Activated naive CD4-positive, alpha-beta T cell treated with anti-CD3 and anti-CD28 coated beads for 36 hours (primary cell): ENCODE measurements around the gene DNAAF3. TPM values are rescaled to one million over a fixed set of nuclear protein-coding genes. Genes with fewer than 3 reads are reported as not detected.

Source experiments
- CTCF ChIA-PET: fragments of 350-600 bp; sonication (Branson Sonifier 250); formaldehyde crosslinking; loops from one replicate; lab custom pipeline; 2021; ENCODE audit warnings: antibody characterized with exemption; lab: Charles Lee
- DNase-seq: peaks from one replicate; pipeline ENCODE4 v3.0.0-alpha.2; 2020
- H3K27ac Mint-ChIP-seq: one replicate; pipeline ENCODE4 v1.8.0; 2021; ENCODE audit warnings: mild to moderate bottlenecking, mixed read lengths
- H3K27me3 Mint-ChIP-seq: one replicate; pipeline ENCODE4 v1.8.0; 2021; ENCODE audit warnings: low read depth, mixed read lengths
- H3K36me3 Mint-ChIP-seq: one replicate; pipeline ENCODE4 v1.8.0; 2021; ENCODE audit warnings: low read depth, mixed read lengths
- H3K4me1 Mint-ChIP-seq: one replicate; pipeline ENCODE4 v1.8.0; 2021; ENCODE audit warnings: low read depth, mixed read lengths
- H3K4me3 Mint-ChIP-seq: one replicate; pipeline ENCODE4 v1.8.0; 2021; ENCODE audit warnings: mild to moderate bottlenecking, moderate library complexity, mixed read lengths
- H3K9me3 Mint-ChIP-seq: one replicate; pipeline ENCODE4 v1.8.0; 2021; ENCODE audit warnings: mixed read lengths
- intact Hi-C: fragments of 100-400 bp; cut with micrococcal nuclease; formaldehyde crosslinking; loops from one replicate; pipeline ENCODE4 v1.15.1; 2023
- total RNA-seq, 2 experiments: library from RNA; stranded (reverse); gene quantifications; one replicate each; pipeline ENCODE4 v1.2.3, GENCODE V29; 2021

DNAAF3 gene
- total RNA-seq, 2 experiments from 2014 or later = not detected

DNA sequence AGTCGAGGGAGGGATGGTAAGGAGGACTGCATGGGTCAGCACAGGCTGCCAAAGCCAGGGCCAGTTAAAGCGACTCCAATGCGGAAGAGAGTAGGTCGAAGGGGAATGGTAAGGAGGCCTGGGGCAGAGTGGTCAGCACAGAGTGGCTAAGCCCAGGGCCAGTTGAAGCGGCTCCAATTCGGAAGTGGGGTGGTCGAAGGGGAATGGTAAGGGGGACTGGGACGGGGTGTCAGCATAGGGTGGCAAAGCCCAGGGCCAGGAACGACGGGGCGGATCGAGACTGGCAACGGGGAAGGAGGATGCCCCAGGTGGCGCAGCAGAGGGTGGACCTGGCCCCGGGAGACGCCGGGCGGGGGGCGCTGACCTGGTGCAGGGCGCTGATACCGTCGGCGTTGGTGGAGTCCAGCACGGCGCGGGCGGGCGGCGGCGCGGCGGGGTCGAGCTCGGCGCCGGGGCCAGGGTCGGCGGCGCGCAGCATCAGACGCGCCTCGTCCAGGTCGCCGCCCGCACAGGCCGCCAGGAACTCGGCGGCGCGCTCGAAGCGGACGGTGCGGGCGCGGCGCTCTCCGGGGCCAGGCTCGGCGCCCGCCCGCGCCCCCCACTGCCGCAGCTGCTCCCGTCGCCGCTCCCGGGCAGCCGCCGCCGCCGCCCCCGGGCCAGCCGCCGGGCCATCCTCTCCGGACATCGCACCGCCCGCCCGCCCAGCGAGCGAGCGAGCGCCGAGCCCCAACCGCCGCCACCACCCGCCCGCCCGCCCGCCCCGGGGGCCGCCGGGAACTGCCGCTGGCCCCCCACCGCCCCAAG is 49.4 kb downstream of the DNAAF3 start, which contains the start of gene PPP1R12C:
Gene PPP1R12C (minus strand): TSS at position 779 of the 804 bp plus-strand sequence. CDS start 94 bp downstream, at position 685.
- Mint-ChIP-seq H3K27me3 (peaks cover 2% of the 10 kb centered on the region), H3K4me1 (peaks cover 23% of the 10 kb centered on the region), H3K9me3 (no peaks in the 10 kb centered on the region), H3K36me3 (no peaks in the 10 kb centered on the region), H3K4me3 (peak within 1 kb of the TSS; percentile 98), H3K27ac (peak within 1 kb of the TSS; percentile 90)
- CTCF ChIA-PET = no interaction called here
- peak; percentile 22 for DNase-seq
- intact Hi-C loops = loop anchor here (1.0 to 5.0 kb wide), 11 partner anchors 36 to 652 kb away; partner anchors contain the start of genes HSPBP1, KMT5C, PPP6R1 and RDH13

DNA sequence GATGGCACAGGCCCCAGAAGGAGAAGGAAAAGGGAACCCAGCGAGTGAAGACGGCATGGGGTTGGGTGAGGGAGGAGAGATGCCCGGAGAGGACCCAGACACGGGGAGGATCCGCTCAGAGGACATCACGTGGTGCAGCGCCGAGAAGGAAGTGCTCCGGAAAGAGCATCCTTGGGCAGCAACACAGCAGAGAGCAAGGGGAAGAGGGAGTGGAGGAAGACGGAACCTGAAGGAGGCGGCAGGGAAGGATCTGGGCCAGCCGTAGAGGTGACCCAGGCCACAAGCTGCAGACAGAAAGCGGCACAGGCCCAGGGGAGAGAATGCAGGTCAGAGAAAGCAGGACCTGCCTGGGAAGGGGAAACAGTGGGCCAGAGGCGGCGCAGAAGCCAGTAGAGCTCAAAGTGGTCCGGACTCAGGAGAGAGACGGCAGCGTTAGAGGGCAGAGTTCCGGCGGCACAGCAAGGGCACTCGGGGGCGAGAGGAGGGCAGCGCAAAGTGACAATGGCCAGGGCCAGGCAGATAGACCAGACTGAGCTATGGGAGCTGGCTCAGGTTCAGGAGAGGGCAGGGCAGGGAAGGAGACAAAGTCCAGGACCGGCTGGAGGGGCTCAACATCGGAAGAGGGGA is 50.1 kb downstream of the DNAAF3 start:
- intact Hi-C loops = loop anchor here (1.0 to 5.0 kb wide), 7 partner anchors 36 to 652 kb away; partner anchors contain the start of genes HSPBP1, RDH13 and ZNF865
- H3K9me3 Mint-ChIP-seq = no peaks in the 10 kb centered on the region
- H3K27ac Mint-ChIP-seq = peak overlapping the region; percentile 62
- peaks cover 23% of the 10 kb centered on the region for H3K4me1 Mint-ChIP-seq
- no peaks in the 10 kb centered on the region for H3K27me3 Mint-ChIP-seq
- H3K4me3 Mint-ChIP-seq = peak overlapping the region; percentile 90
- DNase-seq = peak; percentile 70
- no peaks in the 10 kb centered on the region for H3K36me3 Mint-ChIP-seq
- CTCF ChIA-PET = no interaction called here

DNA sequence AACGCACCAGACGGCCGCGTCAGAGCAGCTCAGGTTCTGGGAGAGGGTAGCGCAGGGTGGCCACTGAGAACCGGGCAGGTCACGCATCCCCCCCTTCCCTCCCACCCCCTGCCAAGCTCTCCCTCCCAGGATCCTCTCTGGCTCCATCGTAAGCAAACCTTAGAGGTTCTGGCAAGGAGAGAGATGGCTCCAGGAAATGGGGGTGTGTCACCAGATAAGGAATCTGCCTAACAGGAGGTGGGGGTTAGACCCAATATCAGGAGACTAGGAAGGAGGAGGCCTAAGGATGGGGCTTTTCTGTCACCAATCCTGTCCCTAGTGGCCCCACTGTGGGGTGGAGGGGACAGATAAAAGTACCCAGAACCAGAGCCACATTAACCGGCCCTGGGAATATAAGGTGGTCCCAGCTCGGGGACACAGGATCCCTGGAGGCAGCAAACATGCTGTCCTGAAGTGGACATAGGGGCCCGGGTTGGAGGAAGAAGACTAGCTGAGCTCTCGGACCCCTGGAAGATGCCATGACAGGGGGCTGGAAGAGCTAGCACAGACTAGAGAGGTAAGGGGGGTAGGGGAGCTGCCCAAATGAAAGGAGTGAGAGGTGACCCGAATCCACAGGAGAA is 50.9 kb downstream of the DNAAF3 start:
- Mint-ChIP-seq H3K4me1 (peaks cover 23% of the 10 kb centered on the region), H3K4me3 (peak overlapping the region; percentile 90), H3K27me3 (no peaks in the 10 kb centered on the region), H3K27ac (peak overlapping the region; percentile 62), H3K9me3 (no peaks in the 10 kb centered on the region), H3K36me3 (peaks cover 2% of the 10 kb centered on the region)
- intact Hi-C loops = loop anchor here (1.0 to 5.0 kb wide), 7 partner anchors 35 to 651 kb away; partner anchors contain the start of genes HSPBP1, RDH13 and ZNF865
- DNase-seq = no peak
- CTCF ChIA-PET = interaction anchor here (1.3 kb wide), 1 partner anchor 26 kb away, joined by 5 read pairs; no protein-coding TSS in a partner anchor

DNA sequence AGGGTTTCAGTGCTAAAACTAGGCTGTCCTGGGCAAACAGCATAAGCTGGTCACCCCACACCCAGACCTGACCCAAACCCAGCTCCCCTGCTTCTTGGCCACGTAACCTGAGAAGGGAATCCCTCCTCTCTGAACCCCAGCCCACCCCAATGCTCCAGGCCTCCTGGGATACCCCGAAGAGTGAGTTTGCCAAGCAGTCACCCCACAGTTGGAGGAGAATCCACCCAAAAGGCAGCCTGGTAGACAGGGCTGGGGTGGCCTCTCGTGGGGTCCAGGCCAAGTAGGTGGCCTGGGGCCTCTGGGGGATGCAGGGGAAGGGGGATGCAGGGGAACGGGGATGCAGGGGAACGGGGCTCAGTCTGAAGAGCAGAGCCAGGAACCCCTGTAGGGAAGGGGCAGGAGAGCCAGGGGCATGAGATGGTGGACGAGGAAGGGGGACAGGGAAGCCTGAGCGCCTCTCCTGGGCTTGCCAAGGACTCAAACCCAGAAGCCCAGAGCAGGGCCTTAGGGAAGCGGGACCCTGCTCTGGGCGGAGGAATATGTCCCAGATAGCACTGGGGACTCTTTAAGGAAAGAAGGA is 51.8 kb downstream of the DNAAF3 start:
- Mint-ChIP-seq H3K36me3 (peaks cover 2% of the 10 kb centered on the region), H3K27ac (no peak overlapping the region), H3K9me3 (no peaks in the 10 kb centered on the region), H3K27me3 (no peaks in the 10 kb centered on the region), H3K4me3 (peak overlapping the region; percentile 36), H3K4me1 (peaks cover 23% of the 10 kb centered on the region)
- CTCF ChIA-PET = interaction anchor here (1.3 kb wide), 1 partner anchor 25 kb away, joined by 5 read pairs; no protein-coding TSS in a partner anchor
- no peak for DNase-seq
- intact Hi-C loops = loop anchor here (5.0 kb wide), 1 partner anchor 107 kb away; no protein-coding TSS in a partner anchor

DNA sequence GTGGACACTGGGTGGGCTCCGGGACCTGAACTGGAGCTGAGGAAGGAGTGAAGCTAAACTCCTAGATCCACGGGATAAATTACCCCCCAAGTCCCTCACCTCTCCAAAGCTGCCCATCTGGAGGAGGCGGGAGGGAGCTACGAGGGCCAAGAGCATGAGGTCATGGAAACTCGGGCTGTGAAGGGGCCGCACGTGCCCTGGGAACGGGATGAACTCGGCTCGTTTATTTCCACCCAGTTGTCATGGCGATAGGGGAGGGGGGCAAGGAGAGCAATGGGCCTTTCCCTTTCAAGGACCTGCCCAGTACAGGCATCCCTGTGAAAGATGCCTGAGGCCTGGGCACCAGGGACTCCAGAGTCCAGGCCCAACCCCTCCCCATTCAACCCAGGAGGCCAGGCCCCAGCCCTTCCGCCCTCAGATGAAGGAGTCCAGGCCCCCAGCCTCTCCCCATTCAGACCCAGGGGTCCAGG is 52.8 kb downstream of the DNAAF3 start:
- Mint-ChIP-seq H3K4me3 (no peak overlapping the region), H3K4me1 (peaks cover 17% of the 10 kb centered on the region), H3K27ac (no peak overlapping the region), H3K27me3 (no peaks in the 10 kb centered on the region), H3K9me3 (no peaks in the 10 kb centered on the region), H3K36me3 (peaks cover 5% of the 10 kb centered on the region)
- DNase-seq = no peak
- CTCF ChIA-PET = no interaction called here
- intact Hi-C loops = no loop called here

DNA sequence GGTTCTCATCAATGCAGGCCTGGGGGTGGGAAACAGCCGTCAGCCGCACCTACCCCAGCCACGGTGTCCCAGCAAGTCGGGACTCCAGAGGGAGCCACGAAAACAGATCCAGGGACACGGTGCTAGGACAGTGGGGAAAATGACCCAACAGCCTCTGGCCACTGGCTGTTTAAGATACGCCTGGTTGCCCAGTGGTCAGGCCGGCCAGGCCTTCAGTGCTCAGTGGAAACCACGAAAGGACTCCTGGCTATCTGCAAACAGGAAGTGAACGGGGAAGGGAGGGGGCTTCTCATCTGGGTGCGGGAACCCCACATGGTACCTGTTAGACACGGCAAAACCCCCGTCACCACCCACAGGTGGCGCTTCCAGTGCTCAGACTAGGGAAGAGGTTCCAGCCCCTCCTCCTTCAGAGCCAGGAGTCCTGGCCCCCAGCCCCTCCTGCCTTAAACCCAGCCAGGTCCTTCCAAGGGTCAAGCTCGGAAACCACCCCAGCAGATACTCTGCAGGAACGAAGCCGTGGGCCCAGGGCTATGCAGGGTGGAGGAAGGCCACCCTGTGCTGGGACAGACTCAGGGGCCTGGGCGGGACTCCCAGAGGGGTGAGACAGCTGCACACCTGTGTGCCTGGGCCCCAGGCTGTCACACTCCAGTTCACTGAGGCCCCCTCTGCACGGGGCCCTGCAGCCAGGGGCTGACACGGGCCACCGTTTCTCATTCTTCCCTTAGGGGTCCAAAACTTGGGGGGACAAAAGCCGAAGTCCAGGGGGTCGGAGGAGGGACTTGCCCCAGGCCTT is 53.4 kb downstream of the DNAAF3 start:
- no peaks in the 10 kb centered on the region for H3K27me3 Mint-ChIP-seq
- no peaks in the 10 kb centered on the region for H3K9me3 Mint-ChIP-seq
- intact Hi-C loops = no loop called here
- H3K27ac Mint-ChIP-seq = no peak overlapping the region
- H3K4me1 Mint-ChIP-seq = peaks cover 17% of the 10 kb centered on the region
- peaks cover 7% of the 10 kb centered on the region for H3K36me3 Mint-ChIP-seq
- no peak for DNase-seq
- H3K4me3 Mint-ChIP-seq = no peak overlapping the region
- CTCF ChIA-PET = no interaction called here

DNA sequence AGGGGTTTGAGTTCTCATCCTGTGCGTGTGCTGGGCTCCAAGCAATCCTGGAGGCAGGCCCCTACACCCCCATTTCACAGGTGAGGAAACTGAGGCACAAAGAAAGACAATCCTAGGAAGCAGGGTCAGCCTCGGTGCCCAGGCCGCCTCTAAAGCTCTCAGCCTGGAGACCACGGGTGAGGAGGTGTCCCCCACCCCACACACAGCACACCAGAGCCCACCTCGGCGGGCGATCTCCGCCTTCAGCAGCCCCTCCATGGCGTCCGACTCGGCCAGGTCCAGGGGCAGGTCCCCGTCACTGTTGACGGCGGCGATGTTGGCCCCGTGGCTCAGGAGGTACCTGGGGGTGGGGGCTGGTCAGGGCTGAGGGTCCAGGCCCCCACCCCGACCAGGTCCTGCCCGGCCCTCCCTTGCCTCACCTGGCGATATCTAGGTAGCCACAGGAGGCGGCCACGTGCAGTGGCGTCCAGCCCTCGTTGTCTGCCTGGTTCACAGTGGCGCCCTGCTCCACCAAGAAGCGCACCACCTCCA is 54.1 kb downstream of the DNAAF3 start:
- CTCF ChIA-PET = no interaction called here
- no peak for DNase-seq
- intact Hi-C loops = no loop called here
- Mint-ChIP-seq H3K4me3 (no peak overlapping the region), H3K27me3 (no peaks in the 10 kb centered on the region), H3K27ac (no peak overlapping the region), H3K36me3 (peaks cover 8% of the 10 kb centered on the region), H3K4me1 (peaks cover 15% of the 10 kb centered on the region), H3K9me3 (no peaks in the 10 kb centered on the region)

DNA sequence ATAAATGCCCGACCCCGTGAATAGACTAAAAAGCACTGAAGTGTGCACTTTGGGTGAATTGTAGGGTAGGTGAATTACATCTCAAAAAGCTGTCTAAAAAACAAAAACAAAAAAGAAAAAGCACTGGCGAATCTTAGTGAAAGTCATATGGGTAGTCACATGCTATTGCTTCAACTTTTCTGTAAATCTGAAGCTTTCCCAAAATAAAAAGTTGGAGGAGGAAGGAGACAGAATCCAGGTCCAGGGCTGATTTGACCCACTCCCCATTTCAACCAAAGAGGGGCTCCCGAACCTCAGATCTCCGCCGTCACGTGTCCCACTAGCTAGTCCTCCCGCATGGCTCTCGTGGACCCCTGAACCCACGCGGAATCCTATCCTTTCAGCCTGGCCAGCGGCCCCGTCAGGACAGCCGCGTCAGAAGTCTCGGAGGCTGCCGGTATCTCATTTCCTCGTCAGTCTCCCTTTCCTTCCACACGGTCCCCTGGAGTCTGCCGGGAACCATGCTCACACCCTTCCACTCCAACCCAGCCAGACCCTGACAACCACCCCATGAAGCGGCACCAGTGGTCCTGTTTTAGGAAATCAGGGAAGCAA is 55.1 kb downstream of the DNAAF3 start:
- H3K9me3 Mint-ChIP-seq = no peaks in the 10 kb centered on the region
- no peak for DNase-seq
- no peak overlapping the region for H3K4me3 Mint-ChIP-seq
- H3K27ac Mint-ChIP-seq = no peak overlapping the region
- CTCF ChIA-PET = no interaction called here
- intact Hi-C loops = no loop called here
- peaks cover 12% of the 10 kb centered on the region for H3K36me3 Mint-ChIP-seq
- peaks cover 17% of the 10 kb centered on the region for H3K4me1 Mint-ChIP-seq
- H3K27me3 Mint-ChIP-seq = no peaks in the 10 kb centered on the region

DNA sequence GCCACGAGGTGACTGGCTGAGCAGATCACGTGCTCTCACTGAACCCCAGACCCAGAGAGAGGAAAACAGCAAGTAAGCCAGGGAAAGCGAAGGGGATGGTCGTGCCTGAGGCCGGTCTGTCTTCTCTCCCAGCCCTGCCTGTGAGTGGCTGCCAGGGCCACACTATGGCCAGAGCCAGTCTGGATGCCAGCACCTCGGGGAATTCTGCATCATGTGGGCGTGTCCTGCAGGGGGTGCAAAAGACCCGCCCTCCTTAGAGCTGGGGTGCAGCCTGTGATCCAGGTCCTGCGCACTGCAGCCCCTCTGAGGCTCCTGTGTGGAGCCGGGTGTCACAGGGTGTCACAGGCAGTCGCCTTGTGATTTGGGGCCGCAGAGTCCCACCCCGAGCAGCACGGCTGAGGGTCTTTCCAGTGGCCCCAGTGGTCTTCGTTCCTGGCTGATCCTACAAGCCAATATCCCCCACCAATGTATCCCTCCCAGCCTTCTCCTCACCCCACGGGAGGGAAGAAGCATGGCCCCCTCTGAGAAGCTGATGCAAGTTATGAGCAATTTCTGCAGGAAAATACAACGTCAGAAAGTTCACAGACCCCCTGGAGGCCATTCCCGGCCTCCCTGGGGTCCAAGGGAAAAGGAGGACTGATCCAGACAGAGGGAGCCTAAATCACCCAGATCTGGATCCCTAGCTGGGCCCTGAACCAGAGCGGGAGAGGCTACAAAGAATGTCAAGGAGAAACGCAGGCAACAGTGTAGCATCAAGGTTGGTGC is 56.7 kb downstream of the DNAAF3 start:
- peaks cover 12% of the 10 kb centered on the region for H3K36me3 Mint-ChIP-seq
- H3K4me1 Mint-ChIP-seq = peaks cover 2% of the 10 kb centered on the region
- CTCF ChIA-PET = no interaction called here
- H3K27me3 Mint-ChIP-seq = no peaks in the 10 kb centered on the region
- H3K4me3 Mint-ChIP-seq = no peak overlapping the region
- H3K27ac Mint-ChIP-seq = no peak overlapping the region
- no peaks in the 10 kb centered on the region for H3K9me3 Mint-ChIP-seq
- no peak for DNase-seq
- intact Hi-C loops = no loop called here
